Measurements from ENCODE around the gene RFX4. TPM values are rescaled to one million over a fixed set of nuclear protein-coding genes. Genes with fewer than 3 reads are reported as not detected.

The RFX4 gene
- total and polyA plus RNA-seq, 9 of the 15 experiments (the other 6 are each of a cell fraction or from before 2014, with no cell fraction given) = not detected

DNA sequence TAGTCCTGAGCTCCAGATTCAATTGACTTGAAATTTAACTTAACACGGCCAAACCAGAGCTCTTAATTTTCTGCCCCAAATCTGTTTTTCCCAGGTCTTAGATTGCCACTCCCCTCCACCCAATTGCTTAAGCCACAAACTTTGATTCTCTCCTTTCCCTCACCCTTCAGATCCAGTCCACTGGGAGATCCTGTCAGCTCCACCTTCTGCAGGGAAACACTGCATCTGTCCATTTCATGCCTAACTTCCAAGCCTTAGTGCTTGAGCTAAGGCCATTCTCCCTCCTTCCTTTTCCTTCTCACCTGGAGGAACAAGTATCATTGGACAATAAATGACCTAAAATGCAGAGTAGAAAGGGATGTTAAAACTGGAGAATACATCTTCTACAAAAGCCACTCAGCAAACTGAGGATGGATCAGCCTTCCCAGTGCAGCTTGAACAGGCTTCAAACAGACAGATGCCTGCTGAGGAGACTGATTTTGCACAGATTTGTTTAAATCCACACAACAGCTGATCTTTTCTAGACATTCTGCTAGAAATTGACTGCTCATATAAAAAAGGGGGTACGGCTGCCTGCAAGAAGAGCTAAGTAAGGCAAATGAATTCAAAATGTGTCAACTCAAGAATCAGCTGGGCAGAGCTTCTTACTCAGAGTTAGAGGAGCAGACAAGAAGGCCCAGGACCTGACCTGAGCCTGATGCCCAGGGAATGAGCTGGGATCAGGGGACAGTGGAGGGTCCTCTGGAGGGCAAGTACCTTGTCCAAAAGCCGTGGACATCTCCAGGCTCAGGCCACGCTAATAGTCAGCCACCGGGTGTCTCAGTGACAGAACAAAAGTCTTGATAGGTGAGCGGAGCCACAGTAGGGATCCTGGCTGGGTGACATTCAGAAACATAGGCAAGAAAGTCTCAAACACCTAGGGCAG, 110.4 kb downstream of the RFX4 start:
- no peaks in the 10 kb centered on the region for H3K9me3 ChIP-seq (replicated peaks; ENCODE audit: control insufficient read depth, insufficient read depth, low read depth, low read length)
- H4K20me1 ChIP-seq (replicated peaks; ENCODE audit: control insufficient read depth, insufficient read depth, low read length) = no peaks in the 10 kb centered on the region
- intact Hi-C loops (cut with micrococcal nuclease) = no loop called here
- in situ Hi-C loops (cut with MboI) = no loop called here
- FAIRE-seq (no peak), DNase-seq (ENCODE audit: extremely low read depth in 1 of 4, low spot score in 3 of 4) (no peak), ATAC-seq (no peak)
- no peak overlapping the region for H3K9ac ChIP-seq (ENCODE audit: insufficient read depth in 1 of 2, low read depth in 2 of 2, low read length in 2 of 2)
- H3K4me1 ChIP-seq (replicated peaks in 1 of 2; ENCODE audit: control insufficient read depth in 2 of 2, insufficient read depth in 2 of 2, low read length in 2 of 2) = no peaks in the 10 kb centered on the region
- no peaks in the 10 kb centered on the region for H3K79me2 ChIP-seq (ENCODE audit: control insufficient read depth, insufficient read depth, low read length)
- 6% methylated on average over 6 of the region's 6 CpGs for WGBS (ENCODE audit: insufficient coverage, low coverage, missing lambda C conversion rate)
- BruUV-seq (replicated peaks) = no TSS peak
- H3K4me2 ChIP-seq (ENCODE audit: insufficient read depth, low read length) = no peak overlapping the region
- H3K9me1 ChIP-seq (ENCODE audit: control insufficient read depth, insufficient read depth, low read length) = no peaks in the 10 kb centered on the region
- H3K36me3 ChIP-seq (ENCODE audit: control insufficient read depth, insufficient read depth, low read length) = no peaks in the 10 kb centered on the region
- no peak overlapping the region for H3K4me3 ChIP-seq
- ChIA-PET POLR2A (interaction anchor here (0.7 to 1.5 kb wide), 2 partner anchors 15 to 650 kb away, joined by 3 read pairs; no protein-coding TSS in a partner anchor), CTCF (ENCODE audit: low intra/inter-chr PET ratio) (no interaction called here)
- H3K27ac ChIP-seq (ENCODE audit: extremely low read depth, low read depth, low read length) = no peak overlapping the region
- TF ChIP-seq, protein P1, sequence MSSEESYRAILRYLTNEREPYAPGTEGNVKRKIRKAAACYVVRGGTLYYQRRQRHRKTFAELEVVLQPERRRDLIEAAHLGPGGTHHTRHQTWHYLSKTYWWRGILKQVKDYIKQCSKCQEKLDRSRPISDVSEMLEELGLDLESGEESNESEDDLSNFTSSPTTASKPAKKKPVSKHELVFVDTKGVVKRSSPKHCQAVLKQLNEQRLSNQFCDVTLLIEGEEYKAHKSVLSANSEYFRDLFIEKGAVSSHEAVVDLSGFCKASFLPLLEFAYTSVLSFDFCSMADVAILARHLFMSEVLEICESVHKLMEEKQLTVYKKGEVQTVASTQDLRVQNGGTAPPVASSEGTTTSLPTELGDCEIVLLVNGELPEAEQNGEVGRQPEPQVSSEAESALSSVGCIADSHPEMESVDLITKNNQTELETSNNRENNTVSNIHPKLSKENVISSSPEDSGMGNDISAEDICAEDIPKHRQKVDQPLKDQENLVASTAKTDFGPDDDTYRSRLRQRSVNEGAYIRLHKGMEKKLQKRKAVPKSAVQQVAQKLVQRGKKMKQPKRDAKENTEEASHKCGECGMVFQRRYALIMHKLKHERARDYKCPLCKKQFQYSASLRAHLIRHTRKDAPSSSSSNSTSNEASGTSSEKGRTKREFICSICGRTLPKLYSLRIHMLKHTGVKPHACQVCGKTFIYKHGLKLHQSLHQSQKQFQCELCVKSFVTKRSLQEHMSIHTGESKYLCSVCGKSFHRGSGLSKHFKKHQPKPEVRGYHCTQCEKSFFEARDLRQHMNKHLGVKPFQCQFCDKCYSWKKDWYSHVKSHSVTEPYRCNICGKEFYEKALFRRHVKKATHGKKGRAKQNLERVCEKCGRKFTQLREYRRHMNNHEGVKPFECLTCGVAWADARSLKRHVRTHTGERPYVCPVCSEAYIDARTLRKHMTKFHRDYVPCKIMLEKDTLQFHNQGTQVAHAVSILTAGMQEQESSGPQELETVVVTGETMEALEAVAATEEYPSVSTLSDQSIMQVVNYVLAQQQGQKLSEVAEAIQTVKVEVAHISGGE (CRISPR knock-in tag; IDR thresholded peaks at IDR 0.05) = no peak
- TF ChIP-seq SAFB (IDR thresholded peaks at IDR 0.05; ENCODE audit: borderline replicate concordance, low read depth, low read length) (no peak), NCOR1 (IDR thresholded peaks at IDR 0.05) (no peak)
- H3K27me3 ChIP-seq (ENCODE audit: control insufficient read depth in 2 of 2, insufficient read depth in 2 of 2, low read length in 2 of 2) = peaks cover 21 to 47% of the 10 kb centered on the region in 2 experiments; a peak in 4 of 5 replicates
- H2AFZ ChIP-seq (ENCODE audit: low read depth, low read length) = no peak overlapping the region
